H1 (cell line): ENCODE measurements around the gene MAPRE3. TPM values are rescaled to one million over a fixed set of nuclear protein-coding genes. Genes with fewer than 3 reads are reported as not detected.

Experiments used
- ASH2L ChIP-seq: fragments of 200-600, 300-600 bp; sonication (generic); IDR thresholded peaks from one replicate; pipeline ENCODE4 v1.7.1; 2017; ENCODE audit warnings: low read length
- ATF2 ChIP-seq: IDR thresholded peaks from 2 replicates; pipeline ENCODE4 v1.6.1; 2012; ENCODE audit warnings: low read length, inconsistent platforms
- BCL11A ChIP-seq, 2 experiments: IDR thresholded peaks; one replicate each; pipeline ENCODE4 v1.6.1; 2011; ENCODE audit warnings: low read depth in 2 of 2, low read length in 2 of 2, mild to moderate bottlenecking in 2 of 2
- BRCA1 ChIP-seq: IDR thresholded peaks from 2 replicates; pipeline ENCODE4 v1.6.1; 2012; ENCODE audit warnings: low read depth, low read length, improper control_type of control experiment
- CBX5 ChIP-seq: fragments of 300-800, 300-1000 bp; sonication (generic); IDR thresholded peaks from 2 replicates; pipeline ENCODE4 v1.7.1; 2016; ENCODE audit warnings: antibody characterized with exemption, low read length, low read depth
- CREB1 ChIP-seq: IDR thresholded peaks from 2 replicates; pipeline ENCODE4 v1.6.1; 2012; ENCODE audit warnings: inconsistent platforms
- KDM4A ChIP-seq: IDR thresholded peaks from one replicate; pipeline ENCODE4 v1.7.1; 2012; ENCODE audit warnings: low read depth, mild to moderate bottlenecking, moderate library complexity, low read length, inconsistent platforms; ENCODE audit not compliant: severe bottlenecking
- KDM5A ChIP-seq: fragments of 200-600 bp; IDR thresholded peaks from 2 replicates; pipeline ENCODE4 v1.7.1; 2012; ENCODE audit warnings: mild to moderate bottlenecking, low read length, inconsistent platforms, mixed read lengths
- MAFK ChIP-seq: IDR thresholded peaks from 2 replicates; pipeline ENCODE4 v1.6.1; 2012; ENCODE audit warnings: low read depth, mild to moderate bottlenecking, improper control_type of control experiment, low read length
- RAD21 ChIP-seq, 2 experiments: IDR thresholded peaks in 1 of 2; conservative IDR thresholded peaks in 1 of 2; 2 replicates each; pipeline ENCODE4 v1.6.1; 2011; ENCODE audit warnings: low read depth in 2 of 2, low read length in 2 of 2, improper control_type of control experiment in 1 of 2, inconsistent platforms in 1 of 2, mild to moderate bottlenecking in 1 of 2, moderate library complexity in 1 of 2
- RXRA ChIP-seq: IDR thresholded peaks from 2 replicates; pipeline ENCODE4 v1.6.1; 2011; ENCODE audit warnings: low read depth, mild to moderate bottlenecking, low read length, moderate library complexity; ENCODE audit not compliant: insufficient read depth
- TAF7 ChIP-seq: optimal IDR thresholded peaks from 2 replicates; pipeline ENCODE3; 2011; ENCODE audit warnings: low read depth, mild to moderate bottlenecking, inconsistent platforms, low read length, moderate library complexity, borderline replicate concordance
- TEAD4 ChIP-seq: IDR thresholded peaks from 2 replicates; pipeline ENCODE4 v1.6.1; 2012; ENCODE audit warnings: low read depth, low read length, inconsistent platforms, mixed read lengths
- YY1 ChIP-seq: IDR thresholded peaks from 2 replicates; pipeline ENCODE4 v1.6.1; 2011; ENCODE audit warnings: low read depth, mild to moderate bottlenecking, low read length
- ZNF274 ChIP-seq: IDR thresholded peaks from 2 replicates; pipeline ENCODE4 v1.7.0; 2012; ENCODE audit warnings: low read length, borderline replicate concordance; ENCODE audit errors: extremely low read depth
- polyA plus RNA-seq, 7 experiments: library from polyadenylated mRNA; depleted of rRNA in 3 of 7; stranded (reverse) in 5 of 7; unstranded in 2 of 7; fragments of >200 nt in 5 of 7; fragments of 200-250 nt in 2 of 7; gene quantifications; 1 replicate in 5 of 7; 2 replicates in 1 of 7; 4 replicates in 1 of 7; pipeline versions ENCODE4 v1.2.1 to v1.2.3, GENCODE V29; 2011 to 2013; ENCODE audit warnings: missing spikeins in 2 of 7, mixed read lengths in 2 of 7
- total RNA-seq: library from RNA; stranded (reverse); fragmentation: NEBNext Ultra II Directional; extraction: Animal tissue kit (Norgen Biotek cat#: 25700); gene quantifications from 2 replicates; pipeline ENCODE4 v1.2.1, GENCODE V29; 2021

Gene MAPRE3
- total and polyA plus RNA-seq, 2 of the 8 experiments (the other 6 are each of a cell fraction or from before 2014, with no cell fraction given), result 4.9 to 6.6 TPM

DNA sequence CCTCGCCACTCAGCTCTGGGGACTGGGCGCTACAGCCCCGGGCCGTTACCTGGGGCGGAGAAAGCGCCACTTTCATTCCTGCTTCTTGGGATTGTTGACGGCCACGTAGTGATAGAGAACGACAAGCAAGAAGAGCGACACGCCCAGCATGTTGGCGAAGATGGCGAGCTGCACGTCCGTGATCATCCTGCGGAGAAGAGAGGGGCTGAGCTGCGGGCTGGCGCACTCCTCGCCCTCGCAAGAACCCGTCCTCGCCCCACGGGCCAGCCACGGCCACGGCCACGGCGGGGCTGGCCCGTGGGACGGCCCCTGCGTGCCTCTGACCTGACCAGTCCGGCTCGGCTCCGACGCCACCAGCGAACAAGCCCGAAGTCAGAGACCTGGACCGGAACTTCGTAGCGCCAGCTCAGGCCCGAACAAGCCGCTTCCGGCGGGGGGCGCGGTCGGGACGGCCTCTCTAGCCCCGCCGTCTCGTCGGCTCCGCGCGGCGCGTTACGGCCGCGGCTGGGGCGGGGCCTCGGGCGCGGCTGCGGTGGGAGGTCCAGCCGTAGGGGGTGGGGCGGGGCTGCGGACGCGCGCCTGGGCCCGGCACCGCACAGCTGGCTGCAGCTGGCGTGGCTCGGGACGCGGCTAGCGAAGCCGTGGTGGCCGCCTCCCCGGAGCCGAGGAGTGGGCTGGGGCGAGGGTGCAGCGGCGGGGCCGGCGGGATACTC lies 101.0 kb downstream of the MAPRE3 start, which contains the start of gene OST4 (continued):
- TF ChIP-seq RXRA (no peak), MAFK (no peak), CREB1 (peak; percentile 54), CBX5 (no peak), YY1 (0 out of 2 replicates have a peak, but pooled peaks have one; percentile 33), BCL11A (IDR thresholded peaks at IDR 0.05; ENCODE audit: low read depth in 2 of 2, low read length in 2 of 2) (no peak), ASH2L (peak; percentile 69), ATF2 (no peak), KDM4A (peak; percentile 77), RAD21 (IDR thresholded peaks at IDR 0.05 in 1 of 2, conservative IDR thresholded peaks at IDR 0.05 in 1 of 2; ENCODE audit: low read depth in 2 of 2, low read length in 2 of 2) (no peak), TEAD4 (no peak), ZNF274 (no peak), BRCA1 (no peak), TAF7 (peak; percentile 15), KDM5A (peak; percentile 67; the same call in 1 of the 2 replicates)
